ENCODE results near the gene PODNL1. TPM values are rescaled to one million over a fixed set of nuclear protein-coding genes. Genes with fewer than 3 reads are reported as not detected.
A peak's percentile ranks its signal among the peaks of the same experiment; 100 is the strongest.

PODNL1 gene
- total and polyA plus RNA-seq, 2 of the 8 experiments (the other 6 are each of a cell fraction or from before 2014, with no cell fraction given): 1.0 to 1.5 TPM

DNA sequence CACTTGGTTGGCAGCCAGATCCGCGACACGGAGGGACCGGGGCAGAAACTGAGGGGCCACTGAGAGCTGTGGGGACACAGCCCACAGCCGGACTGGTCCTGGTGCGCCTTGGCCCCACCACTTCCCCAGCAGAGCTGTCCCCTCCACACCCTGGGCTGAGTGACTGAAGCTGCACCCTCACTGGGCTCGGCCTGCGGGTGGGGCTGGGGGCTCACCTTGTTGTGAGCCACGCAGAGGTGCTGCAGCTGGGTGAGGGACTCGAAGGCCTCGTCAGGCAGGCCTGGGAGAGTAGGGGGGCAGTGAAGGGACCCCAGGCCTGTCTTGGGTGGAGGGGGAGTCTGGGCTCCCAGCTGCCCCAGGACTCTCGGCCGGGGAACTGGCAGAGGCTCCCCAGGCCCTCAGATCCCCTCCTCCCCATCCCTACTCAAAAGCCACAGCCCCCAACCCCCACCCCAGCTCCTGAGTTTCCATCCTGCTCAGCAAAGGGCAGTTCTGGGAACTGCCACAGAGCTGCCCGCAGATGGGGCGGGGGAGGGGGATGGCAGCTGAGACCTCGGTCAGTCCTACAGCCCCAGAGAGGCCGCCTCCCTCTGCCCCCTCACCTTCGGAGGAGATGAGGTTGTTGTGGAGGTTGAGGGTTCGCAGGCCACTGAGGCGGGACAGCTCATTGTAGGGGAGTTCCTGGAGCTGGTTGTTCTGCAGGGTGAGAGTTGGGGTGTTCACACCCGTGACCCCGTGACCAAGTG lies 2.3 kb downstream of the PODNL1 start (continued):
- no peak for TF ChIP-seq EZH2 (IDR thresholded peaks at IDR 0.05; ENCODE audit: low read depth, low read length, severe bottlenecking)
- TF ChIP-seq KDM4A (IDR thresholded peaks at IDR 0.05; ENCODE audit: low read depth, low read length, severe bottlenecking): no peak
- TF ChIP-seq RBBP5 (IDR thresholded peaks at IDR 0.05; ENCODE audit: borderline replicate concordance, low read depth, low read length): peak; percentile 20; the same call in 1 of the 2 replicates
- peak; percentile 49; the same call in 1 of the 2 replicates for TF ChIP-seq SP1 (IDR thresholded peaks at IDR 0.05; ENCODE audit: low read depth, low read length)
- no peak for TF ChIP-seq EP300 (IDR thresholded peaks at IDR 0.05; ENCODE audit: borderline replicate concordance in 1 of 2, low read depth in 2 of 2, low read length in 2 of 2)
- TF ChIP-seq CTBP2 (IDR thresholded peaks at IDR 0.05; ENCODE audit: borderline replicate concordance, insufficient read depth, insufficient read length, low read length): no peak
- no peak for TF ChIP-seq CEBPB (IDR thresholded peaks at IDR 0.05; ENCODE audit: low read depth, low read length)
- TF ChIP-seq, protein P1, sequence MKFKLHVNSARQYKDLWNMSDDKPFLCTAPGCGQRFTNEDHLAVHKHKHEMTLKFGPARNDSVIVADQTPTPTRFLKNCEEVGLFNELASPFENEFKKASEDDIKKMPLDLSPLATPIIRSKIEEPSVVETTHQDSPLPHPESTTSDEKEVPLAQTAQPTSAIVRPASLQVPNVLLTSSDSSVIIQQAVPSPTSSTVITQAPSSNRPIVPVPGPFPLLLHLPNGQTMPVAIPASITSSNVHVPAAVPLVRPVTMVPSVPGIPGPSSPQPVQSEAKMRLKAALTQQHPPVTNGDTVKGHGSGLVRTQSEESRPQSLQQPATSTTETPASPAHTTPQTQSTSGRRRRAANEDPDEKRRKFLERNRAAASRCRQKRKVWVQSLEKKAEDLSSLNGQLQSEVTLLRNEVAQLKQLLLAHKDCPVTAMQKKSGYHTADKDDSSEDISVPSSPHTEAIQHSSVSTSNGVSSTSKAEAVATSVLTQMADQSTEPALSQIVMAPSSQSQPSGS (IDR thresholded peaks at IDR 0.05; ENCODE audit: low read length): no peak
- TF ChIP-seq CREB1 (IDR thresholded peaks at IDR 0.05): no peak
- no peak for TF ChIP-seq HDAC2 (IDR thresholded peaks at IDR 0.05; ENCODE audit: borderline replicate concordance in 1 of 2, low read depth in 2 of 2, low read length in 2 of 2)
- TF ChIP-seq SUZ12 (IDR thresholded peaks at IDR 0.05; ENCODE audit: low read length): no peak
- TF ChIP-seq POU5F1 (IDR thresholded peaks at IDR 0.05; ENCODE audit: low read depth, low read length): no peak
- no peak for TF ChIP-seq RNF2 (IDR thresholded peaks at IDR 0.05; ENCODE audit: borderline replicate concordance, low read depth, low read length, missing control alignments, poor library complexity, severe bottlenecking)
- no peak for TF ChIP-seq GABPA (IDR thresholded peaks at IDR 0.05; ENCODE audit: borderline replicate concordance, insufficient read depth, low read length)
- TF ChIP-seq EGR1 (IDR thresholded peaks at IDR 0.05; ENCODE audit: borderline replicate concordance, low read depth, low read length): no peak
- no peak for TF ChIP-seq CBX8 (IDR thresholded peaks at IDR 0.05; ENCODE audit: borderline replicate concordance, low read depth, low read length)
- no peak for TF ChIP-seq SRF (IDR thresholded peaks at IDR 0.05; ENCODE audit: low read depth, low read length)
- no peak for TF ChIP-seq POLR2AphosphoS5 (IDR thresholded peaks at IDR 0.05; ENCODE audit: low read depth, low read length)
- TF ChIP-seq, protein P2, sequence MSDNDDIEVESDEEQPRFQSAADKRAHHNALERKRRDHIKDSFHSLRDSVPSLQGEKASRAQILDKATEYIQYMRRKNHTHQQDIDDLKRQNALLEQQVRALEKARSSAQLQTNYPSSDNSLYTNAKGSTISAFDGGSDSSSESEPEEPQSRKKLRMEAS (IDR thresholded peaks at IDR 0.05): no peak
- no peak for TF ChIP-seq NRF1 (IDR thresholded peaks at IDR 0.05; ENCODE audit: low read depth, low read length)
- no peak for TF ChIP-seq POLR2A (IDR thresholded peaks at IDR 0.05; ENCODE audit: control extremely low read depth in 1 of 2, low read depth in 2 of 2, low read length in 2 of 2)
- TF ChIP-seq TAF7 (optimal IDR thresholded peaks at IDR 0.05; ENCODE audit: borderline replicate concordance, low read depth, low read length): no peak

Measured in H1 (cell line).